ENCODE data around the gene SIGLEC14.
"Not testable (repeated sequence)": the region's sequence is repeated elsewhere in the genome, so short reads cannot be mapped to it uniquely, and the experiment has no call there.

SIGLEC14 gene

GRCh38 chr19:51646730-51647129 lies at the start of gene SIGLEC14:
SIGLEC14 (minus strand) TSS chr19:51646825; CDS start chr19:51646759, 66 bp downstream.
- DNase-seq, result not testable (repeated sequence)

- no peak for DNase-seq
Observed at GRCh38 chr19:51695702-51696315, 49.2 kb upstream of the SIGLEC14 start.

GRCh38 chr19:51695088-51695487 lies 48.5 kb upstream of the SIGLEC14 start:
- DNase-seq, result no peak

GRCh38 chr19:51694318-51695085 lies 47.9 kb upstream of the SIGLEC14 start:
- no peak for DNase-seq

- no peak for DNase-seq
Observed at GRCh38 chr19:51693819-51694218, 47.2 kb upstream of the SIGLEC14 start.

GRCh38 chr19:51693260-51693659 lies 46.6 kb upstream of the SIGLEC14 start, which contains the start of gene SPACA6:
SPACA6 (plus strand) TSS chr19:51693330; CDS start chr19:51693527, 197 bp downstream.
- DNase-seq, result no peak

GRCh38 chr19:51692468-51692867 lies 45.8 kb upstream of the SIGLEC14 start:
- no peak for DNase-seq

GRCh38 chr19:51691584-51692428 lies 45.2 kb upstream of the SIGLEC14 start:
- no peak for DNase-seq

GRCh38 chr19:51691074-51691583 lies 44.5 kb upstream of the SIGLEC14 start:
- DNase-seq, result no peak

GRCh38 chr19:51690454-51691073 lies 43.9 kb upstream of the SIGLEC14 start:
- peak; percentile 74 for DNase-seq

GRCh38 chr19:51689751-51690453 lies 43.3 kb upstream of the SIGLEC14 start:
- DNase-seq, result no peak

GRCh38 chr19:51688671-51689571 lies 42.3 kb upstream of the SIGLEC14 start:
- DNase-seq, result no peak

GRCh38 chr19:51687791-51688670 lies 41.4 kb upstream of the SIGLEC14 start:
- no peak for DNase-seq

- no peak for DNase-seq
Observed at GRCh38 chr19:51686171-51686570, 39.5 kb upstream of the SIGLEC14 start.

GRCh38 chr19:51681286-51681941 lies 34.8 kb upstream of the SIGLEC14 start:
- no peak for DNase-seq

GRCh38 chr19:51680474-51680873 lies 33.8 kb upstream of the SIGLEC14 start:
- no peak for DNase-seq

- DNase-seq, result no peak
Observed at GRCh38 chr19:51676566-51677083, 30.0 kb upstream of the SIGLEC14 start.

- not testable (repeated sequence) for DNase-seq
Observed at GRCh38 chr19:51675911-51676565, 29.4 kb upstream of the SIGLEC14 start.

All from stimulated activated CD8-positive, alpha-beta memory T cell treated with anti-CD3 and anti-CD28 coated beads, Interleukin-4, amount 100 ng/mL, for 48 hours (primary cell).